BE2C (cell line): ENCODE results near the gene XRCC5.

Source experiments
- DNase-seq: peaks from one replicate; pipeline ENCODE4 v3.0.0-alpha.2; 2020
- H3K27me3 ChIP-seq: fragments of 250-450 bp; sonication (Bioruptor Pico); 2 replicates; pipeline ENCODE4 v1.5.1; 2020; ENCODE audit warnings: mild to moderate bottlenecking
- H3K36me3 ChIP-seq: fragments of 250-450 bp; sonication (Bioruptor Pico); 2 replicates; pipeline ENCODE4 v1.5.1; 2020; ENCODE audit warnings: mild to moderate bottlenecking
- H3K4me1 ChIP-seq: fragments of 250-450 bp; sonication (Bioruptor Pico); 2 replicates; pipeline ENCODE4 v1.5.1; 2020
- H3K4me3 ChIP-seq: 2 replicates; pipeline ENCODE4 v1.5.1; 2011; ENCODE audit warnings: low read depth, low read length
- H3K9me3 ChIP-seq: fragments of 250-450 bp; sonication (Bioruptor Pico); 2 replicates; pipeline ENCODE4 v1.5.1; 2020
- CTCF ChIP-seq: IDR thresholded peaks from 2 replicates; pipeline ENCODE4 v1.5.1; 2012; ENCODE audit warnings: mild to moderate bottlenecking, low read depth, low read length

The XRCC5 gene

GRCh38 chr2:216070195-216070594 is 39.0 kb upstream of the XRCC5 start:
- Histone ChIP-seq H3K9me3 (no peaks in the 10 kb centered on the region), H3K27me3 (no peaks in the 10 kb centered on the region), H3K36me3 (peaks cover 14% of the 10 kb centered on the region; the same call in 1 of the 2 replicates), H3K4me3 (no peak overlapping the region), H3K4me1 (peaks cover 4% of the 10 kb centered on the region)
- no peak for DNase-seq
- TF ChIP-seq CTCF, result no peak

- TF ChIP-seq CTCF, result no peak
- Histone ChIP-seq H3K4me1 (peaks cover 4% of the 10 kb centered on the region), H3K36me3 (peaks cover 6% of the 10 kb centered on the region; the same call in 1 of the 2 replicates), H3K27me3 (no peaks in the 10 kb centered on the region), H3K4me3 (no peak overlapping the region), H3K9me3 (no peaks in the 10 kb centered on the region)
- no peak for DNase-seq
Observed at GRCh38 chr2:216071111-216071851, 37.9 kb upstream of the XRCC5 start.

- TF ChIP-seq CTCF, result no peak
Observed at GRCh38 chr2:216072473-216072872, 36.7 kb upstream of the XRCC5 start.

GRCh38 chr2:216073773-216074172 is 35.4 kb upstream of the XRCC5 start:
- H3K27me3 ChIP-seq, result no peaks in the 10 kb centered on the region
- H3K36me3 ChIP-seq, result peaks cover 6% of the 10 kb centered on the region; the same call in 1 of the 2 replicates
- no peak for DNase-seq
- peaks cover 4% of the 10 kb centered on the region for H3K4me1 ChIP-seq
- no peak overlapping the region for H3K4me3 ChIP-seq
- no peak for TF ChIP-seq CTCF
- no peaks in the 10 kb centered on the region for H3K9me3 ChIP-seq

More at GRCh38 chr2:216072473-216072872, 36.7 kb upstream of the XRCC5 start:
- H3K27me3 ChIP-seq, result no peaks in the 10 kb centered on the region
- DNase-seq, result no peak
- H3K4me1 ChIP-seq, result peaks cover 4% of the 10 kb centered on the region
- no peak overlapping the region for H3K4me3 ChIP-seq
- H3K36me3 ChIP-seq, result peaks cover 6% of the 10 kb centered on the region; the same call in 1 of the 2 replicates
- no peaks in the 10 kb centered on the region for H3K9me3 ChIP-seq

GRCh38 chr2:216074380-216074779 is 34.8 kb upstream of the XRCC5 start:
- Histone ChIP-seq H3K9me3 (no peaks in the 10 kb centered on the region), H3K27me3 (no peaks in the 10 kb centered on the region), H3K4me1 (no peaks in the 10 kb centered on the region), H3K4me3 (no peak overlapping the region), H3K36me3 (peaks cover 6% of the 10 kb centered on the region; the same call in 1 of the 2 replicates)
- TF ChIP-seq CTCF, result no peak
- no peak for DNase-seq

GRCh38 chr2:216074794-216075193 is 34.4 kb upstream of the XRCC5 start:
- no peak for DNase-seq
- no peaks in the 10 kb centered on the region for H3K9me3 ChIP-seq
- no peak for TF ChIP-seq CTCF
- no peaks in the 10 kb centered on the region for H3K4me1 ChIP-seq
- H3K4me3 ChIP-seq, result no peak overlapping the region
- peaks cover 6% of the 10 kb centered on the region; the same call in 1 of the 2 replicates for H3K36me3 ChIP-seq
- no peaks in the 10 kb centered on the region for H3K27me3 ChIP-seq
